ENCODE data around the gene KCTD4.

DNA sequence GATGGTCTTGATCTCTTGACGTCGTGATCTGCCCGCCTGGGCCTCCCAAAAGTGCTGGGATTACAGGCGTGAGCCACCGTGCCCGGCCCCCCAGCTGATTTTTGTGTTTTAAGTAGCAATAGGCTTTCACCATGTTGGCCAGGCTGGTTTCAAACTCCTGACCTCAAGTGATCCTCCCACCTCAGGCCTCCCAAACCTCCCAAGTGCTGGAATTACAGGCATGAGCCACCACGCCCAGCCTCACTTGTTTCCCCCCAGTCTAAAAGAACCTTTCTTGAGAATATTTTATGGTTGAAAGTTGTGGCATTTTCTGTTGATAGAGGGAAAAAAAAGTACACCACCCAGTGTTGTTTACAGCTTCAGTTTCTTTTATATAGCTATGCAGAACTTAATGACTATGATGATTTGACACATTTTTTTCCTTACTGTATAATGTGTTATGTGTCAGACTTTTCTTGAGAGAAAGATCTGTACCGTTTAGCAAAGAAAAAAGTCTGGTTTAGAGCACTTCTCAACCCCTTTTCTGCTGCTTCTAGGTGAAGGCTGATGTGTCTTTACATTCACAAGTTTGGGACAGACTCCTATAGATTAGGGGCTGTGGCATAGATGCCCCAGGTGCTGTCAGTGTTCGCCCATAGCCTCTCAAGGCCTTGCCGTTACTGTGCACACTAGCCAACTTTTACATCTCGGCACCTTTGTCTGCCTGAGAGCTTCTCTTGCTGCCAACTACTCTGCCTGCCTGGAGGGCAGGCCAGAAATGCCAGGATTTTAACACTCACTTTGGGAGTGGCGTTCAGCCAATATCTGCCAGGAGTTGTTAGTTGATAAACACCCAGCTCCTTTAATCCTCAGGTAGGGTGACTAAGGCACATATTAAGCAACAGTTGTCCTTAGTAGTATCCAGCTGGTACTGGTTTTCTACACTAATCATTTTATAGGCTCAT, 33.0 kb downstream of the KCTD4 start:
- TF ChIP-seq ZFP30 (CRISPR knock-in tag; IDR thresholded peaks at IDR 0.05) (no peak), ZNF565 (CRISPR knock-in tag; conservative IDR thresholded peaks at IDR 0.05; ENCODE audit: low read depth) (no peak), PATZ1 (CRISPR knock-in tag; IDR thresholded peaks at IDR 0.05; ENCODE audit: borderline replicate concordance) (no peak), TCF4 (CRISPR knock-in tag; IDR thresholded peaks at IDR 0.05; ENCODE audit: borderline replicate concordance) (no peak), OSR1 (CRISPR knock-in tag; IDR thresholded peaks at IDR 0.05) (no peak), TSHZ2 (CRISPR knock-in tag; IDR thresholded peaks at IDR 0.05) (no peak), ARNTL (CRISPR knock-in tag; IDR thresholded peaks at IDR 0.05; ENCODE audit: borderline replicate concordance, low read depth) (no peak), ZFP3 (CRISPR knock-in tag; IDR thresholded peaks at IDR 0.05) (no peak), ZC3H10 (CRISPR knock-in tag; IDR thresholded peaks at IDR 0.05) (no peak), CREB5 (CRISPR knock-in tag; IDR thresholded peaks at IDR 0.05; ENCODE audit: low read depth) (no peak), ZNF70 (CRISPR knock-in tag; IDR thresholded peaks at IDR 0.05) (no peak)

Measured in SK-N-SH treated with all-trans-retinoic acid at 6 μM for 48 hours (cell line).